SU-DHL-6 (cell line): Measurements from ENCODE around the gene ZBTB6.
"Not testable (repeated sequence)": the region's sequence is repeated elsewhere in the genome, so short reads cannot be mapped to it uniquely, and the experiment has no call there.

Experiments used
- CTCF ChIP-seq: fragments of 200-600 bp; sonication (generic); IDR thresholded peaks from one replicate; pipeline ENCODE4 v1.5.1; 2017; ENCODE audit warnings: antibody characterized with exemption, mild to moderate bottlenecking, low read length, moderate library complexity; ENCODE audit not compliant: insufficient read depth, poor library complexity, severe bottlenecking
- EZH2phosphoT487 ChIP-seq: fragments of 200-600 bp; sonication (generic), shearing (Covaris generic); conservative IDR thresholded peaks from 2 replicates; pipeline ENCODE4 v1.6.1; 2018; ENCODE audit warnings: mild to moderate bottlenecking, antibody characterized with exemption, low read length, moderate library complexity, mixed read lengths

GRCh38 chr9:122906122-122906521, 7.0 kb downstream of the ZBTB6 start:
- not testable (repeated sequence) for TF ChIP-seq CTCF, EZH2phosphoT487
